GM12891 (cell line): ENCODE results near the gene CYB5R3.
A peak's percentile ranks its signal among the peaks of the same experiment; 100 is the strongest.
"Not testable (repeated sequence)": the region's sequence is repeated elsewhere in the genome, so short reads cannot be mapped to it uniquely, and the experiment has no call there.

Experiments
- DNase-seq: peaks from one replicate; pipeline ENCODE4 v3.0.0; 2011; ENCODE audit warnings: low spot score; ENCODE audit not compliant: insufficient read length
- FAIRE-seq: peaks from 2 replicates; lab custom pipeline; 2011; peaks lifted over from hg19 to GRCh38; lab: Jason Lieb, UNC
- PAX5 ChIP-seq: IDR thresholded peaks from 2 replicates; pipeline ENCODE4 v1.6.1; 2011; ENCODE audit warnings: low read length, moderate library complexity, mild to moderate bottlenecking; ENCODE audit not compliant: insufficient read depth, severe bottlenecking
- POLR2A ChIP-seq: IDR thresholded peaks from 2 replicates; pipeline ENCODE4 v1.6.1; 2011; ENCODE audit warnings: low read depth, low read length, control low read depth
- POLR2AphosphoS5 ChIP-seq: IDR thresholded peaks from 2 replicates; pipeline ENCODE4 v1.6.1; 2011; ENCODE audit warnings: low read depth, low read length, control low read depth
- POU2F2 ChIP-seq: IDR thresholded peaks from 2 replicates; pipeline ENCODE4 v1.6.1; 2011; ENCODE audit warnings: low read depth, mild to moderate bottlenecking, control low read depth, low read length, moderate library complexity
- SPI1 ChIP-seq: IDR thresholded peaks from 2 replicates; pipeline ENCODE4 v1.6.1; 2011; ENCODE audit warnings: low read depth, low read length, control low read depth
- TAF1 ChIP-seq: IDR thresholded peaks from 2 replicates; pipeline ENCODE4 v1.6.1; 2011; ENCODE audit warnings: low read depth, low read length, control low read depth

CYB5R3 gene

DNA sequence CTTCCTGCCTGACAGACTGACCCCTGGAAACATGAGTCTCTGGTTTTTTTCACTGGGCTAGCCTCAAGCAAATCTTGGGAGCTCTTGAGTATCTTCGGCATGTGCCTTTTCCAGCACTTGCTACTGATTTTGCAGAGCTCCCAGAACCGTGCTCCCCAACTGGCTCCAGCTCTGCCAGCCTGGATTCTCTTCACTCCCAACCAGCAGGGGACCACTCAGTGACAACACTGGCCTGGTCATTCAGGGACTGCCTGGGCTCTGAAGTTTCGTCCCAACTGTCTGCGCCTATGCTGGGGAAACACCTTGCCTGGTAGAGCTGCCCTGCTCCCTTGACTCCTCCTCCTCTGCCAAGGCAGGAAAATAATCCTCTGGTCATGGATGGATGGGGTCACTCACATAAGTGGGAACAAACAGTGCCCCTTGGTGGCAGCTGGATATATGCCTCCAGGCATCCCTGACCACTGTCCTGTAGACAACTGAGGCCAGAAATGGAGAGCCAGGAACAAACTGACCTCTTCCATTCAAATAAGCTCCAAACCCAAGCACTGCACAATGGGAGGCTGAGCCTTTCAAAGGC is 64.7 kb downstream of the CYB5R3 start:
- TF ChIP-seq POU2F2 = no peak
- no peak for TF ChIP-seq POLR2AphosphoS5
- TF ChIP-seq TAF1 = no peak
- no peak for FAIRE-seq
- DNase-seq = no peak

DNA sequence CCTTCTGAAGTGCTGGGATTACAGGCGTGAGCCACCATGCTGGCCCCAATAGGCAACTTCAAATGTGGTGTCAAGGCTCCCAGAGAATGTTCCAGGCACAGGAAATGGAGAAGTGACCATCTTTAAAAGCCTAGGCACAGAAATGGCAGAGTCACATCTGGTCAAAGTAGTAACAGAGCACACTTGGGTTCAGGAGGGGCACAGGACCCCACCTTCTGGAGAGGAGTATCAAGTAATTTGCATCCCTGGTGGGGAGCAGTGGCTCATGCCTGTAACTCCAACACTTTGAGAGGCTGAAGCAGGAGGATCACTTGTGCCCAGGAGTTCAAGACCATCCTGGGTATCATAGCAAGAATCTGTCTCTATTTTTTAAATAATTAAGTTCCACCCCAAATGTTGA is 66.2 kb downstream of the CYB5R3 start:
- FAIRE-seq (no peak), DNase-seq (no peak)
- peak; percentile 53; the same call in 1 of the 2 replicates for TF ChIP-seq POLR2AphosphoS5
- no peak for TF ChIP-seq POLR2A

DNA sequence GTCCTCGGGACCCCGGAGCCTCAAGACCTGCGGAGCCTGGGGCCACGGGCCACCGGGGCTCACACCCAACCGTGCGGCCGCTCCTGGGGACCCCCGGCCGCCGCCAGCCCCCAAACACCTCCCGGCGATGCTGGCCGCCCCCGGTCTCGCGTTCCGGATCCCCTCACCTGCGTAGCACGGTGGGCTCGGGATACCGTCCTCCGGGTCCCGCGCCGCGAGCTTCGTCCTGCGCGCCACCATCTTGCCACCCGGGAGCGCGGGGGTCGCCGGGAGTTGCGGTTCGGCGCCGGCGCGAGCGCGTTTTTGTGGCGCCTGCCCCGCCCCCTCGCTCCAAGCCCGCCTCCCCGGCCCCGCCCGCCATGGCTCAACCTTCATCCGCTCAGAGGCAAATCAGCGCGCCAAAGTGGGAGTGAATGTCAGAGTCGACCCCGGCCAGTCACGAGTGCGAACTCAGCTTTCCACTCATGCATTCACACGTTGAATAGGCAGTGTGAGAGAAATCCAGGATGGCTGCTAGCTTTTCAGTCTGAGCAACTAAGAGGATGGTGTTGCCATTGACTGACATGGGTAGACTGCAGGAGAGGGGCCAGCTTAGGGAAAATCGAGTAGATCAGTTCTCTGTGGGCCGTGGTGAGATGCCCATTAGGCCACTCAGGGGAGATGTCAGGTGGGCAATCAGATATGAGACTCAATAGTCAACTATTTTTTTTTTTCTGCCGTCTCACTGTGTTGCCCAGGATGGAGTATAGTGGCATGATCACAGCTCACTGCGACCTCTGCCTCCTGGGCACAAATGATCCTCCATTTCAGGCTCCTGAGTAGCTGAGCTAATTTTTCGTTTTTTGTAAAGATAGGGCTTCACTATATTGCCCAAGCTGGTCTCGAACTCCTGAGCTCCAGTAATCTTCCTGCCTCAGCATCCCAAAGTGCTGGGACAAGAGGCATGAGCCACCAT is 67.2 kb downstream of the CYB5R3 start:
- TF ChIP-seq POU2F2 (no peak), TAF1 (no peak; the same call in 1 of the 2 replicates), PAX5 (no peak), SPI1 (no peak), POLR2AphosphoS5 (peak; percentile 71), POLR2A (peak; percentile 67)
- peak; percentile 99 for FAIRE-seq
- DNase-seq = peak; percentile 75

DNA sequence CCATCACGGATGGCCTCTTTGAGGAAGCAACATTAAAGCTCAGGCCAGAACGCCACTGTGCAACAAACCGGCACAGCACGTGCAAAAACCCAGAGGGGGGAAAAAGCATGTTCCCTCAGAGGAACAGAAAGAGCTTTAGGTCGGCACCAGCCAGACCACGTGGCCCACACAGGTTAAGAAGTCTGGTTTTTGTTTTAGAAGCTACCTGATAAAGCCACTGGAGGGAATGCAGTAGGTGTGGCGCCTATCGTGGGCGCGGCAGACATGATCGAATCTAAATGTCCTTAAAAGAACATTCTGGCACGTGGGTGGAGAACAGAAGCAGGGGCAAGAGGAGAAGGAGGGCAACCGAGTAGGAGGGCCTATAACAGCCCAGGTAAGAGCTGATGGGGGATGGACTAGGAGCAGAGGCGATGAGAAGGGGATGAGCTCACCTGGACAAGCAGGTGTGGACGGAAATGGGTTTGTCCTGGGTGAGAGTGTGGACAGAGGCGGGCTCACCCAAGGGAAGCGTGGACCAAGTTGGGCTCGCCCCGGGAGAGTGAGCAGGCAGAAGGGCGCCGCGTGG is 67.9 kb downstream of the CYB5R3 start:
- not testable (repeated sequence) for FAIRE-seq, DNase-seq

DNA sequence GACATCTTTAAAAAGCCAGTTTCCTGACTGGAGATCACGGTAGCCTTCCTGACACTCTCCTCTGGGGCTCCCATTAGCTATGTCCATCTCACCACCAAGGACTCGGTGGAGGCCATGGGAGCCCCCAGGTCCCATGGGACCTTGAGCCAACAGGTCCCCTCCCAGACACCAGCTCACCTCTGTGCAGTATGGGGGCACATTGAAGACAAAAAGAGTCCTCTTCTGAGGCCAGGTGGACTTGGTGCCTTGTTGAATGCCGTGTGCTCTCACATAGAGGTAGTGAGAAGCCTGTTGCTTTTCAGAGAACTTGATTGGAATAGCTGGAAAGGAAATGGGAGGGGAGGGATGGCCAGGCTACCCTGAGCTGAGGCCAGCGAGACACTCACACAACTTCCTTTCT is 69.2 kb downstream of the CYB5R3 start:
- FAIRE-seq, DNase-seq: not testable (repeated sequence)

DNA sequence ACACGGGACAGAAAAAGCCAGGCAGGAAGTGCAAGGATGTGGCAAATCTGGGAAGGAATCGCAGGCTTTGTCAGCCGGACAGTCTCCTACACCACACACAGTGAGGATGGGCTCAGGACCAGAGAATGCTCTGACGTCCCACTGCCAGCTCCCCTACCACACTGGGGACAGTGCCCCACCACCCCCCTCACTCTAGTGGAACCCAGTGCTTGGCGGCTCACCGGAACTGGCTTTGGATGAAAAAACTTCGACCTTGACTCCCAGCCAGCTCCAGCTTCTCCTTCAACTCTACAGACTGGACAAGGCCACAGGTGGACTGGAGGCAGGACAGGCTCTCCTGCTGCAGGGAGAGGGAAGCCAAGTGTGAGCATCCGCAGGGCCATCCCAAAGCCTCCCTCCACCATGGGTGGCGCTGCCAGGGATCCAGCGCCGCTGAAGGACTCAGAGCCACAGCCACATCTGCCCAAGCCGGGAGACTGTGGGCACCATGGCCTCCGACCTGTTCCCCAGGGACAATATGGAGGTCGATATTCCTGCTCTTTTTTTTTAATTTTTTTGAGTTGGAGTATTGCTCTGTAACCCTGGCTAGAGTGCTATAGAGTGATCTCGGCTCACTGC is 71.5 kb downstream of the CYB5R3 start:
- DNase-seq = no peak
- no peak for FAIRE-seq
- TF ChIP-seq PAX5 (no peak), TAF1 (no peak), SPI1 (no peak), POLR2A (no peak; the same call in 1 of the 2 replicates), POU2F2 (no peak), POLR2AphosphoS5 (no peak)

DNA sequence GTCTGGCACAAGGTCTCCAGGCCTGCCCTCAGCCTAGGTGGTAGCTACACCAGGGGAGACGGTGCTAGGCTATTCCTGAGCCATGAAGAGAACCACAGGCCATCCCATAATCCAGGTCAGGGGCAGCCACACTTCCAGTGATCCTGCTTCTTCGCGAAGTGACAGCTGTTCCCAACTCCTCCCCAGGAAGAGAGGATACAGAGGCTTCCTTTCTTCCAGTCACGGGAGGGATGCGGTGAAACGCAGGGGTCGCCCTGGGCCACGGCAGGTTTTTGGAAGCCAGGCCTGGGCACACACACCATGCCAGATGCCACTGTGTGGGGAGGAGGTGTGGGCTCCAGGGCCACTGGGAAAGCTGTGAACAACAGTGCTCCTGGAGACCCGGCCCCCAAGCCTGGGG is 72.1 kb downstream of the CYB5R3 start:
- not testable (repeated sequence) for DNase-seq, FAIRE-seq

DNA sequence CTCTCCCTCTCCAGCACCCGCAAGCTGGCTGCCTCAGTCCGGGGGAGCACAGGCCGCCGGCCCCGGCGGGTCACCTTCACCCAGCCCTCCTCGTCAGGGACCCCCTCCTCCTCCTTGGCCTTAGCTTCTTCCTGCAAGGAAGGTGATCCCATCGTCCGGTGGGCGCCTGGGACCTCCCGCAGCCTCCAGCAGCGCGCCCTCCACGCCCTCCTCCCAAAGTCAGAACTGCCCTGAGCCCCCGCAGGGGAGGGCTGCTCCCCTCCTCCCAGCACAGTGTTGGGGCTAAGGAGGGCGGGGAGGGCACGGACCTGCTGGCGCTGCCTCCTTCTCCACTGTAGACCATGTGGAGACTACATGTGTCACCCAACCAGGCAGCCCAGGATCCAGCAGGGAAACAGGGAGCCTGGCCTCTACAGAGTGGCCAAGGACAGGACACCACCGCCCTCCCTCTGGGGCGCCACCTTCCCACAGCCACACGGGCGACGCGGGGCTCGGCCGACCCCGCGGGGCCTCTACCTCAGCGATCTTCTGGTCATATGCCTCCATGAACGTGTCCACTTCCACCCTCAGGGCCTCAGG is 73.1 kb downstream of the CYB5R3 start:
- not testable (repeated sequence) for DNase-seq
- peak; percentile 13 for FAIRE-seq

DNA sequence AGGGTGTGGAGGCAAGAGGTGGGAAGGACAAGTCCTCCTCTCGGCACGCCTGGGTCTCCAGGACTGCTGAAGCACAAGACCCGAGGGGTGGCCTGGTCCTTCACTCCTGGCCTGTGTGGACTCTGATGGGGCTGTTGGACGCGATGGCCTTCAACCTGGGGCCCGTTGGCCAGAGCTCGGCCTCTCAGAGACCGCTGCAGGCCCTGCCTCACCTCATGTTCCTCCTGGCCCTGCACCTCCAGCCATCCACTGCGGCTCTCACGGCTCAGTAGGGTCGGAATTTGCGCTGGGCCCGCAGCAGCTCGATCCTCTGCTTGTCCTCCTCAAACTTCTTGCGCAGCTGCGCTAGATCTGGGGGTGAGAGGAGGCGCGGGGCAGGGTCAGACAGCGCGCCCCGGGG is 74.7 kb downstream of the CYB5R3 start:
- not testable (repeated sequence) for DNase-seq, FAIRE-seq

DNA sequence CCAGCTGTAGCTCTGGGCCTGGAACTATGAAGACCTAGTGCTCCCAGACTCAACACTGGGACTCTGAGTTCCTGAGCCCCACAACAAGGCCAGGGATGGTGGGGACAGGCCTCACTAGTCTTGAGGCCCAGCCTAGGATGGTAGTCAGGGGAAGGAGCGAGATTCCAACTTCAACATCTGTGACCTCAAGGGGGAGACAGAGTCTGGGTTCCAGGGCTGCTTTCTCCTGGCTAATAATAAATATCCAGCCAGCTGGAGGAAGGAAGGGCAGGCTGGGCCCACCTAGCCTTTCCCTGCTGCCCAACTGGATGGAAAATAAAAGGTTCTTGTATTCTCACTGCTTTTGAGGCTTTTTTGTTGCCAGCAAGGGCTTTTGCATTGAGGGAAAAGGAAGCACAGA is 75.1 kb downstream of the CYB5R3 start:
- not testable (repeated sequence) for DNase-seq
- FAIRE-seq = peak; percentile 75

DNA sequence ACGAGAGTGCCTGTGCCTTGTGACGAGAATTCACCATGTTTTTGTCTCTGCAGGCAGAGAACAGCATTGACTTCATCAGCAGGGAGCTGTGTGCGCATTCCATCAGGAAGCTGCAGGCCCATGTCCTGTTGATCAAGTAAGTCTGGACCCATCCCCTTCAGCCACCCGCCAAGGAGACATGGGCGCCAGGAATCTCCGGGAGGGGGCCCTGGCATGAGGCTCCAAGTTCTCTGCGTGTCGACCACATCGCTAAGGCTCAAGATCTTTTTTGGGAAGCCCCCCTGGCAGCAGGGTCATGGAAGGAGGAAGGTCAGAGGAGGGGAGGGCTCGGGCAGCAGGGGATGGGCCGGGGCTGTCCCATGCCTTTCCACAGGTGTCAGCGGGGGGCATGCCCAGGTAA is 78.1 kb downstream of the CYB5R3 start:
- FAIRE-seq = peak; percentile 50
- DNase-seq = not testable (repeated sequence)

DNA sequence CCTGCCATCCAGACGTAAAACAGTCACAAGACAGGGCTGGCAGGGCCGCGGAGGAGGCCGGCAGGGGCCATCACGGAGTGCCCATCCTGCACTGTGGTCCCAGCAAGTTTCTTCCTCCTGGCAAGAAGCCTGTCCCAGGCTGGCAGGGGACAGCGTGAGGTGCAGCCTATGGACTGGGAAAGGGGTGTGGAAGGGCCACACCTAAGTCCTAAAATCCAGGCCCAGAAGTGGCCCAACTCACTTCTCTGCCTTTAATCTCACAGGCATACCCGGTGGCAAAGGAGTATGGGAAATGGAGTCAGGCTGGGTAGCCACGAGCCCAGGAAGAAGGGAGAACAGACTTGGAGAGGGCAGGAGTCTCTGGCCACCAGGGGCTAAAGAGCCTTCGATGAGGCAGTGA is 78.6 kb downstream of the CYB5R3 start:
- not testable (repeated sequence) for DNase-seq
- peak; percentile 40 for FAIRE-seq
